GM12878 (cell line): ENCODE results near the gene NHERF2.

Experiments
- CEBPB ChIP-seq, 2 experiments: fragments of 150-350 bp in 1 of 2; IDR thresholded peaks; 2 replicates each; pipeline ENCODE4 v1.6.1; 2012 to 2014; ENCODE audit warnings: low read depth in 2 of 2, low read length in 2 of 2, borderline replicate concordance in 1 of 2, inconsistent platforms in 1 of 2
- CEBPZ ChIP-seq: fragments of 150-350 bp; IDR thresholded peaks from 2 replicates; pipeline ENCODE4 v1.6.1; 2016; ENCODE audit warnings: low read depth, low read length
- CTCF ChIP-seq, 3 experiments: IDR thresholded peaks in 2 of 3; conservative IDR thresholded peaks in 1 of 3; 2 replicates each; pipeline ENCODE4 v1.5.1; 2011; ENCODE audit warnings: low read depth in 3 of 3, low read length in 3 of 3, mild to moderate bottlenecking in 3 of 3, control low read depth in 2 of 3, moderate library complexity in 2 of 3, inconsistent platforms in 1 of 3, mixed read lengths in 1 of 3; ENCODE audit not compliant: control insufficient read depth in 2 of 3, insufficient read depth in 1 of 3; ENCODE audit errors: extremely low read depth in 1 of 3
- EP300 ChIP-seq, 2 experiments: fragments of 150-350 bp in 1 of 2; IDR thresholded peaks; 2 replicates each; pipeline ENCODE4 v1.6.1; 2011 to 2012; ENCODE audit warnings: low read depth in 2 of 2, low read length in 2 of 2, borderline replicate concordance in 1 of 2, improper control_type of control experiment in 1 of 2, inconsistent platforms in 1 of 2; ENCODE audit not compliant: control insufficient read depth in 1 of 2
- EZH2 ChIP-seq: IDR thresholded peaks from 2 replicates; pipeline ENCODE4 v1.6.1; 2012; ENCODE audit warnings: low read depth, mild to moderate bottlenecking, control low read depth, inconsistent platforms, low read length, borderline replicate concordance; ENCODE audit not compliant: control insufficient read depth
- GABPA ChIP-seq: IDR thresholded peaks from 2 replicates; pipeline ENCODE4 v1.6.1; 2014; ENCODE audit warnings: antibody characterized with exemption, low read depth, mild to moderate bottlenecking, inconsistent platforms
- NFYB ChIP-seq: IDR thresholded peaks from 2 replicates; pipeline ENCODE4 v1.6.1; 2011; ENCODE audit warnings: low read depth, mild to moderate bottlenecking, low read length, improper control_type of control experiment, moderate library complexity; ENCODE audit not compliant: insufficient read depth
- NR2C2 ChIP-seq: IDR thresholded peaks from 2 replicates; pipeline ENCODE4 v1.6.1; 2011; ENCODE audit warnings: borderline replicate concordance, low read depth; ENCODE audit not compliant: control insufficient read depth, insufficient read length
- POU2F2 ChIP-seq: IDR thresholded peaks from 3 replicates; pipeline ENCODE4 v1.6.1; 2011; ENCODE audit warnings: low read depth, mild to moderate bottlenecking, low read length, borderline replicate concordance
- TAF1 ChIP-seq: IDR thresholded peaks from 2 replicates; pipeline ENCODE4 v1.6.1; 2011; ENCODE audit warnings: mild to moderate bottlenecking, low read depth, low read length, borderline replicate concordance
- ZNF24 ChIP-seq: fragments of 450-650 bp; IDR thresholded peaks from 2 replicates; pipeline ENCODE4 v1.6.1; 2017; ENCODE audit warnings: antibody characterized with exemption, mild to moderate bottlenecking

DNA sequence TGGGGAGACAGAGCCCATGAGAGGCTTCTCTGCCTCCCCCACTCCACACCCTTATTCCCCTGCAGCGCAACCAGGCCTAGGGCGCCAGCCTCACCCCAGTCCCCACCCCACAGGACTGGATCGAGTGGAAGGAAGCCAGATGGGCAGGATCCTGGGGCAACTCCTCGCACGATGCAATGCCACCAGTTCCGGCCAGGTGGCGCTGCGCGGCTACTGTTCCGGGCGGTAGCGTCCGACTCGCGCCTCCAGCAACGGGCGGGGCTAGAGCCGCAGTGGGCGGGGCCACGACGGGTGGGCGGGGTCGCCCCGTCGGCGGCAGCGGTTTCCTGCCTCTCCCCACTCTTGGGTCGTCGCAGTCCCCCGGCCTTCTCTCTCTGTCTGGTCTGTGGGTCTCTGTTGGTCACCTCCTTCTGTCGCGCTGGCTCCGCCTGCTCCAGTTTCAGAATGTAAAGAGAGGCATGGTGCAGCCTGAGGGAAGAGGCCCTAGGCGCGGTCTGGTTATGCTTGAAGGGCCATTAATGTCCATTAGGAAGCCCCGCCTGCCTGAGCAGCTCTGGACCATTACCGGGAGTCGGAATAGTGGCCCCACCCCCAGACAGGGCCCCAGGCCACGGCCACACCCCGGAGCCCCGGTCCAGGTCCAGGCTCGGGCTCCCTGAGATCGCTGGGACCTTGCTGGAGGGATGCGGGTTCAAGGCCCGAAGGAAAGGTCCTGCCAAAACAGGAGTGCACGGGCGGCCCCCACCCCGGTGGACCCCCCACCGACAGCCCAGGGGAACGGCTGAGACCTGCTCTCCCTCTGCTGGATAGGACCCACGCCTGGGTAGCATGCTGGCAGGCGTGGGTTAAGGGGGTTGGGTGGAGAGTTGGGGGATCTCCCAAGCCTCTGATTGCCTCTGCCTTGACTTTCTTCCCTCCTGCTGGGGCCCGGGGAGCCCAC is 3.3 kb upstream of the NHERF2 start:
- no peak for TF ChIP-seq EZH2
- peak; percentile 97 to 99 (median 98) for TF ChIP-seq CTCF (IDR thresholded peaks at IDR 0.05 in 2 of 3, conservative IDR thresholded peaks at IDR 0.05 in 1 of 3; ENCODE audit: control insufficient read depth in 2 of 3, extremely low read depth in 1 of 3, insufficient read depth in 1 of 3, low read depth in 3 of 3, low read length in 3 of 3)
- TF ChIP-seq EP300 (IDR thresholded peaks at IDR 0.05; ENCODE audit: borderline replicate concordance in 1 of 2, control insufficient read depth in 1 of 2, low read depth in 2 of 2, low read length in 2 of 2) = no peak
- TF ChIP-seq NR2C2 = no peak
- TF ChIP-seq NFYB = no peak
- TF ChIP-seq TAF1 = no peak
- TF ChIP-seq GABPA = no peak
- no peak for TF ChIP-seq ZNF24
- TF ChIP-seq CEBPB (IDR thresholded peaks at IDR 0.05; ENCODE audit: borderline replicate concordance in 1 of 2, low read depth in 2 of 2, low read length in 2 of 2) = no peak
- TF ChIP-seq POU2F2 = 0 out of 3 replicates have a peak, but pooled peaks have one; percentile 19
- no peak for TF ChIP-seq CEBPZ
